GM12878 (cell line): ENCODE results near the gene OPRL1. TPM values are rescaled to one million over a fixed set of nuclear protein-coding genes. Genes with fewer than 3 reads are reported as not detected.

ENCODE experiments used
- ATF3 ChIP-seq: IDR thresholded peaks from 2 replicates; pipeline ENCODE4 v1.6.1; 2011; ENCODE audit warnings: low read depth, mild to moderate bottlenecking, low read length, moderate library complexity, borderline replicate concordance; ENCODE audit errors: extremely low read depth
- BCL11A ChIP-seq: IDR thresholded peaks from 2 replicates; pipeline ENCODE4 v1.6.1; 2011; ENCODE audit warnings: low read depth, low read length
- BMI1 ChIP-seq: fragments of 450-650 bp; IDR thresholded peaks from 2 replicates; pipeline ENCODE4 v1.6.1; 2016; ENCODE audit warnings: mild to moderate bottlenecking, moderate library complexity, borderline replicate concordance
- CEBPB ChIP-seq, 2 experiments: fragments of 150-350 bp in 1 of 2; IDR thresholded peaks; 2 replicates each; pipeline ENCODE4 v1.6.1; 2012 to 2014; ENCODE audit warnings: low read depth in 2 of 2, low read length in 2 of 2, borderline replicate concordance in 1 of 2, inconsistent platforms in 1 of 2
- CREM ChIP-seq: IDR thresholded peaks from 2 replicates; pipeline ENCODE4 v1.6.1; 2014; ENCODE audit warnings: antibody characterized with exemption, low read depth
- E4F1 ChIP-seq: fragments of 450-650 bp; IDR thresholded peaks from 2 replicates; pipeline ENCODE4 v1.6.1; 2018; ENCODE audit warnings: borderline replicate concordance, mild to moderate bottlenecking; ENCODE audit not compliant: partially characterized antibody
- EED ChIP-seq: sonication (generic); IDR thresholded peaks from 2 replicates; pipeline ENCODE4 v1.6.1; 2016; ENCODE audit warnings: antibody characterized with exemption, low read depth
- ELK1 ChIP-seq: IDR thresholded peaks from 2 replicates; pipeline ENCODE4 v1.6.1; 2012; ENCODE audit warnings: low read depth, low read length, improper control_type of control experiment
- HDAC6 ChIP-seq: fragments of 200-600 bp; sonication (generic); IDR thresholded peaks from one replicate; pipeline ENCODE4 v1.8.0; 2017; ENCODE audit warnings: antibody characterized with exemption; ENCODE audit not compliant: unreplicated experiment
- HDGF ChIP-seq: fragments of 450-650 bp; IDR thresholded peaks from 2 replicates; pipeline ENCODE4 v1.6.1; 2016; ENCODE audit warnings: antibody characterized with exemption
- IKZF1 ChIP-seq: fragments of 450-650 bp; conservative IDR thresholded peaks from 2 replicates; pipeline ENCODE4 v1.6.1; 2017; ENCODE audit warnings: antibody characterized with exemption, mild to moderate bottlenecking
- IRF3 ChIP-seq: fragments of 450-650 bp; IDR thresholded peaks from 2 replicates; pipeline ENCODE4 v1.6.1; 2014; ENCODE audit warnings: mild to moderate bottlenecking
- KLF5 ChIP-seq: fragments of 450-650 bp; IDR thresholded peaks from 2 replicates; pipeline ENCODE4 v1.6.1; 2014; ENCODE audit warnings: mild to moderate bottlenecking; ENCODE audit not compliant: partially characterized antibody
- LARP7 ChIP-seq: fragments of 450-650 bp; IDR thresholded peaks from 2 replicates; pipeline ENCODE4 v1.6.1; 2017; ENCODE audit warnings: mild to moderate bottlenecking
- MTA3 ChIP-seq: IDR thresholded peaks from 2 replicates; pipeline ENCODE4 v1.6.1; 2012; ENCODE audit warnings: low read length, inconsistent platforms, borderline replicate concordance
- NFXL1 ChIP-seq: fragments of 450-650 bp; IDR thresholded peaks from 2 replicates; pipeline ENCODE4 v1.6.1; 2017; ENCODE audit warnings: antibody characterized with exemption, mild to moderate bottlenecking, borderline replicate concordance
- PKNOX1 ChIP-seq: fragments of 450-650 bp; IDR thresholded peaks from 2 replicates; pipeline ENCODE4 v1.6.1; 2016; ENCODE audit warnings: mild to moderate bottlenecking
- PML ChIP-seq: IDR thresholded peaks from 2 replicates; pipeline ENCODE4 v1.6.1; 2012; ENCODE audit warnings: low read length, inconsistent platforms
- POLR2AphosphoS2 ChIP-seq: IDR thresholded peaks from 2 replicates; pipeline ENCODE4 v1.6.1; 2011; ENCODE audit warnings: low read depth, mild to moderate bottlenecking, low read length, improper control_type of control experiment, moderate library complexity
- POU2F2 ChIP-seq: IDR thresholded peaks from 3 replicates; pipeline ENCODE4 v1.6.1; 2011; ENCODE audit warnings: low read depth, mild to moderate bottlenecking, low read length, borderline replicate concordance
- RELB ChIP-seq: fragments of 450-650 bp; IDR thresholded peaks from 2 replicates; pipeline ENCODE4 v1.6.1; 2017; ENCODE audit warnings: low read depth, mild to moderate bottlenecking, moderate library complexity
- SMAD5 ChIP-seq: IDR thresholded peaks from 2 replicates; pipeline ENCODE4 v1.6.1; 2016; ENCODE audit warnings: antibody characterized with exemption, low read depth
- WRNIP1 ChIP-seq: IDR thresholded peaks from 2 replicates; pipeline ENCODE4 v1.6.1; 2011; ENCODE audit warnings: low read depth, low read length, improper control_type of control experiment, borderline replicate concordance
- polyA plus RNA-seq, 11 experiments: library from polyadenylated mRNA; depleted of rRNA in 4 of 11; unstranded in 6 of 11; stranded (reverse) in 5 of 11; fragments of >200 nt; fragmentation: Nextera tagmentation in 4 of 11; fragmentation: Illumina TruSeq in 1 of 11; extraction: Ambion mirVana in 4 of 11; extraction: Trizol in 1 of 11; gene quantifications; 1 replicate in 1 of 11; 2 replicates in 10 of 11; pipeline versions ENCODE4 v1.2.1 to v1.2.3, GENCODE V29; 2011 to 2016; ENCODE audit warnings: inconsistent platforms in 2 of 11, missing spikeins in 2 of 11, low read depth in 1 of 11
- total RNA-seq, 4 experiments: library from RNA; depleted of rRNA in 3 of 4; stranded (reverse); fragments of >200 nt in 3 of 4; fragmentation: Illumina TruSeq in 1 of 4; extraction: Trizol in 1 of 4; gene quantifications; 2 replicates each; pipeline versions ENCODE4 v1.2.1 to v1.2.3, GENCODE V29; 2013 to 2021

Gene OPRL1
- total and polyA plus RNA-seq, 10 of the 15 experiments (the other 5 are each of a cell fraction or from before 2014, with no cell fraction given) = 0.04 to 0.41 (median 0.24) TPM; not detected in 1

- TF ChIP-seq WRNIP1 = no peak
- peak; percentile 67 for TF ChIP-seq LARP7
- TF ChIP-seq E4F1 = no peak
- TF ChIP-seq SMAD5 = no peak
- TF ChIP-seq PML = no peak
- peak; percentile 100 for TF ChIP-seq IKZF1
- TF ChIP-seq CEBPB (IDR thresholded peaks at IDR 0.05; ENCODE audit: borderline replicate concordance in 1 of 2, low read depth in 2 of 2, low read length in 2 of 2) = no peak
- TF ChIP-seq CREM = peak; percentile 94
- no peak for TF ChIP-seq POLR2AphosphoS2
- no peak for TF ChIP-seq BMI1
- 0 out of 2 replicates have a peak, but pooled peaks have one; percentile 14 for TF ChIP-seq RELB
- no peak for TF ChIP-seq PKNOX1
- TF ChIP-seq POU2F2 = peak; percentile 39; the same call in 1 of the 3 replicates
- TF ChIP-seq EED = no peak
- no peak for TF ChIP-seq MTA3
- no peak for TF ChIP-seq KLF5
- TF ChIP-seq IRF3 = 0 out of 2 replicates have a peak, but pooled peaks have one; percentile 29
- no peak for TF ChIP-seq NFXL1
- TF ChIP-seq BCL11A = no peak
- TF ChIP-seq HDAC6 = no peak
- peak; percentile 66; the same call in 1 of the 2 replicates for TF ChIP-seq ATF3
- no peak; the same call in 1 of the 2 replicates for TF ChIP-seq ELK1
- TF ChIP-seq HDGF = peak; percentile 81
Measured at GRCh38 chr20:64062596-64063388, 17.1 kb upstream of the OPRL1 start, which contains the start of gene TCEA2 (continued).
